ENCODE results near the gene CCDC33. TPM values are rescaled to one million over a fixed set of nuclear protein-coding genes. Genes with fewer than 3 reads are reported as not detected.

CCDC33 gene
- total RNA-seq, 2 donors from 2014 or later, result not detected

DNA sequence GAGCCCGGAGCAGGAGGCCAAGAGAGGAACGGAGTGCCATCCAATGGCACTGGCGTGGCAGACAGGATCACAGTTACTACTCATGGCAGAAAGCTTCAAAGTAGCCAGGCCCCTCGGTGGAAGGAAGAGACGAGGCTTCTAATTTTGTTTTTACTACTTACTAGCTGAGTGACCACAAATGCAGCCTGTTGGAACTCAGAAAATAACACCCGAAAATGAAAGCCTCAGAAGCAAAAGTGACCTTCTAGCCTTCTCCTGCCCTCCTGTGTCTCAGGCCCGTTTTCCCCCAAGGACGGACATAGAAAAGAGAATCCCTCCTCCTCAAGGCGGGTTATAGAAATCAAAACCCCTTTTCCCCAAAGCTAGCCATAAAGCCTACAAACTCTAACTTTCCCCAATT lies 23.6 kb upstream of the CCDC33 start:
- no peaks in the 10 kb centered on the region for H3K36me3 Mint-ChIP-seq (ENCODE audit: insufficient read depth in 2 of 2)
- DNase-seq (no peak), ATAC-seq (replicated peaks in 1 of 2) (no peak)
- H3K4me3 Mint-ChIP-seq, result no peak overlapping the region
- no peaks in the 10 kb centered on the region for H3K4me1 Mint-ChIP-seq (ENCODE audit: low read depth)
- no peak overlapping the region for H3K27ac Mint-ChIP-seq
- no peaks in the 10 kb centered on the region for H3K9me3 Mint-ChIP-seq
- H3K27me3 Mint-ChIP-seq (ENCODE audit: low read depth), result peaks cover 14% of the 10 kb centered on the region

DNA sequence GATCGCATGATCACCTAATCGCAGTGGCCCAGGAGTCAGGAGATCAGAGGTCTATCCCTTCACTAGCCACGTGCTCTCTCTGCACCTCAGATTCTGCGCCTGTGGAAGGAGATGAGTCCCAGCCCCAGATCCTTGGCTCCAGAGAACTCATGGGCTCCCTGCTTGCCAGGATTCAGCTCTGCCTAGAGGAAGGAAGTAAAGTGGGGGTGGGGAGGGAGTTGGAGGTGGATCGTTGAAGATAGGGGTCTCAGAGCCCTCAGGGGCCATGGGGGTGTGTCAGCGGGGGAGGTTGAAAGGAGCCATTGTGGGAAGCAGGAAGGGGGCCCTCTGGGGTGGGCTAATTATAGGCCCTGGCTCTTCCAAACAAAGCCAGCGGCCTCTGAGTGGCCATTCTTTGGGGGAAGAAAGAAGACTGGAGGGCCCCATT lies 22.3 kb upstream of the CCDC33 start:
- H3K27me3 Mint-ChIP-seq (ENCODE audit: low read depth), result peaks cover 4% of the 10 kb centered on the region
- ATAC-seq (replicated peaks in 1 of 2), result no peak
- H3K36me3 Mint-ChIP-seq (ENCODE audit: insufficient read depth in 2 of 2), result no peaks in the 10 kb centered on the region
- no peaks in the 10 kb centered on the region for H3K9me3 Mint-ChIP-seq
- no peaks in the 10 kb centered on the region for H3K4me1 Mint-ChIP-seq (ENCODE audit: low read depth)
- no peak overlapping the region for H3K27ac Mint-ChIP-seq
- no peak for DNase-seq
- no peak overlapping the region for H3K4me3 Mint-ChIP-seq

DNA sequence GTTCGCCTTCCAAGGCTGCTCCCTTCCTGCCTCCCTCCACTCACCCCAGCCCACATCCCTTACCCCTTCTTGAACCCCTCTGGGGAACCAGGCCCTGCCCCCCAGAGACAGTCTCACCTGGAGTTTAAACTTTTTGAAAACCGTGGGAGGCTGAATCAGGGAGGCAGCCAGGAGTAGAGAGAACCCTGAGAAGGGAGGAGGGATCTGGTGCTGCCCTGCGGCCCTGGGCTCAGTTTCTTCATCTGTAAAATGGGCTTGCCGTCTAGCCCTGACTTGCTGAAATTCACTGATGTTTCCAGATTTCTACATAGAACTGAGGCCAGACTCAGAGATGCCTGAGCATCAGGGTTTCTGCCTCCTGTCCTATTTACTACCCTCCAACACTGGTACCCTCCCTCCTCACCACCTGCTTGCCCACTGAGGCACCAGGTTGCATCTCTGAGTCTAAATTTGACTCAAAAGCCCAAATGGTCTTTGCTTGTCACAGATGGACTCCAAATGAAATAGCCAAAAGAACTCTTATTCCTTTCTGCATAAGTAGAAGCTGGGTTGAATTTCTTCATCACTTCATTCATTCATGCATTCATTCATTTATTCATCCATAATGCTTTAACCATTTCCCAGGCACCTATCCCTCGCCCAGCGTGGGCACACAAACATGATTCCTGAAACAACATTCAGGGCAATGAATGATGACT lies 21.7 kb upstream of the CCDC33 start:
- H3K9me3 Mint-ChIP-seq, result no peaks in the 10 kb centered on the region
- no peaks in the 10 kb centered on the region for H3K36me3 Mint-ChIP-seq (ENCODE audit: insufficient read depth in 2 of 2)
- no peak for DNase-seq
- peaks cover 3% of the 10 kb centered on the region for H3K27me3 Mint-ChIP-seq (ENCODE audit: low read depth)
- H3K27ac Mint-ChIP-seq, result no peak overlapping the region
- ATAC-seq (replicated peaks in 1 of 2), result no peak
- no peaks in the 10 kb centered on the region for H3K4me1 Mint-ChIP-seq (ENCODE audit: low read depth)
- H3K4me3 Mint-ChIP-seq, result no peak overlapping the region

DNA sequence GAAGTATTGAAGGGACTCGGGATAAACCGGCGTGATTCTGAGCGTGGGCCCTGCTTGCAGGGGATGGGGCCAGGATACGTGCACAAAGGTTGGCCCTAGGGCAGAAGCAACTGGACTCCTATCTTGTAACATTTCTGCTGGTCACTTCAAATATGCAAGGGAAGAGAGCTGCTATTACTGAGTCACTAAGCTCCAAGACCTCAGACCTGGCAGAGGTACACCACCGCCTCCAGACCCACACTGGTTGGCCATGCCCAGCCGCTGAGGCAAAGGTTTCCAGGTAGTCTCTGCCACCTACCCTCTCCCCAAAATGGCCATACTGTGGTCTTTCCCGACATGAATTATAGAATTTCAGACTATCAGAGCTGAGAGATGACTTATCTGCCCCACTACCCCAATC lies 20.2 kb upstream of the CCDC33 start:
- no peak for ATAC-seq (replicated peaks in 1 of 2)
- H3K36me3 Mint-ChIP-seq (ENCODE audit: insufficient read depth in 2 of 2), result no peaks in the 10 kb centered on the region
- H3K4me1 Mint-ChIP-seq (ENCODE audit: low read depth), result no peaks in the 10 kb centered on the region
- no peaks in the 10 kb centered on the region for H3K9me3 Mint-ChIP-seq
- peaks cover 16% of the 10 kb centered on the region for H3K27me3 Mint-ChIP-seq (ENCODE audit: low read depth)
- no peak for DNase-seq
- H3K4me3 Mint-ChIP-seq, result no peak overlapping the region
- H3K27ac Mint-ChIP-seq, result no peak overlapping the region

DNA sequence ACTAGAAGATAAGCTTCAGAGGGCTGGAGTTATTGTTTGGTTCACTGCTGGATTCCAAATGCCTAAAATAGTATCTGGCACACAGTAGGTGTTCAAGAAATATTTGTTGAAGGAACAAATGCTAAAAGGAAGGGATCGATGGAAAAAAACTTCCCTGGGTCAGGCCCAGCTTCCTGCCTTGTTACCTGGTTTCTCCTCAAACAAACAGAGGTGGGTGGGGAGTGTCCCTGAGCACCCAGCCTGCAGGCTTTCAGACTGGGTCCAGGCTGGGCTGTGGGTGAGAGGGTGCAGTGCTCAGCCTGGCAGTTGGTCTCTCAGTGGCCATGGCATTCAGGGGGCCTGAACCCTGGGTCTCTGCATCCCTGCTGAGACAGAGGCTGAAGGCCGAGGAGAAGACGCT lies 19.2 kb upstream of the CCDC33 start:
- ATAC-seq (replicated peaks in 1 of 2) (no peak), DNase-seq (no peak)
- no peaks in the 10 kb centered on the region for H3K36me3 Mint-ChIP-seq (ENCODE audit: insufficient read depth in 2 of 2)
- peaks cover 16% of the 10 kb centered on the region for H3K27me3 Mint-ChIP-seq (ENCODE audit: low read depth)
- H3K4me1 Mint-ChIP-seq (ENCODE audit: low read depth), result no peaks in the 10 kb centered on the region
- H3K27ac Mint-ChIP-seq, result no peak overlapping the region
- no peak overlapping the region for H3K4me3 Mint-ChIP-seq
- H3K9me3 Mint-ChIP-seq, result no peaks in the 10 kb centered on the region

DNA sequence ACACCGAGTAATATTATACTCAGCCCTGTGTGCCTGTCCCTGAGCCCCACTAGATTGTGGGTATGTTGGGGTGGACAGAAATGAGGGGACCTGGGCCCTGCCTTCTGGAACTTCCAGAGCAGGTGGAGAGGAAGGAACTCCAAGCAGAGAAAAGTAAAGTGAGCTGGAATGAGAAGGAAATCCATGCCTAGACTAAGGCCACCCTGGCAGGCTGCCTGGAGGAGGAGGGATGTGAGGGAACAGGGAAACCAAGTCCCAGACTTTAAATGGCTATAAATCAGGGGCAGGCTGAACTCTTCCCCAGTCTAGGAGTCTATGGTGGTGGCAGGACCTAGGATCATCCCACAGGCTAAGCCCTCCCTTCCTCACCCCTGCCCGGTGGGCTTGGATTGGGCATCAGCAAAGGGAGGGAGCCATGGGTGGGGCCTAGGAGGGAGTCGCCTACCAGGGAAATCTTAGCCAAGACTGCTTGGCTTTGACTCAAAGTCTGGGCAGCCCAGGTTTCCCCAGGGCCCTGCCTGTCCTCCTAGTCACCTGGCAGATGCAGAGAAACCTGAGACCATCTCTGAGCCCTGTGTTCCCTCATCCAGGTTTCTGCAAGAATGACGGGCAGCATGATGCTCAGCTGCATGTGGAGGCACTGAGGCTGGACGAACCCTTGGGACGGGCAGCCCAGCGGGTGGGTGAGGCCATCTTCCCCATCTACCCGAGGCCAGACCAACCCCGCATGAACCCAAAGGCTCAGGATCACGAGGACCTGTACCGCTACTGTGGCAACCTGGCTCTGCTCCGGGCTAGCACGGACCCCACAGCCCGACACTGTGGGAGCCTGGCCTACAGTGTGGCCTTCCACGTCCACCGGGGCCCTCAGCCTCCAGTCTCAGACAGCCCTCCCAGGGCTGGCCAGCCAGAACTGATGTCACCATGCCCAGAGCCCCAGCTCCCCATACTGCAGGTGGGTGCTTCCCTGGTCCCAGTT lies 17.9 kb upstream of the CCDC33 start:
- no peaks in the 10 kb centered on the region for H3K36me3 Mint-ChIP-seq (ENCODE audit: insufficient read depth in 2 of 2)
- ATAC-seq (replicated peaks in 1 of 2) (no peak), DNase-seq (no peak)
- peaks cover 21% of the 10 kb centered on the region for H3K27me3 Mint-ChIP-seq (ENCODE audit: low read depth)
- H3K27ac Mint-ChIP-seq, result no peak overlapping the region
- no peaks in the 10 kb centered on the region for H3K9me3 Mint-ChIP-seq
- no peaks in the 10 kb centered on the region for H3K4me1 Mint-ChIP-seq (ENCODE audit: low read depth)
- no peak overlapping the region for H3K4me3 Mint-ChIP-seq

DNA sequence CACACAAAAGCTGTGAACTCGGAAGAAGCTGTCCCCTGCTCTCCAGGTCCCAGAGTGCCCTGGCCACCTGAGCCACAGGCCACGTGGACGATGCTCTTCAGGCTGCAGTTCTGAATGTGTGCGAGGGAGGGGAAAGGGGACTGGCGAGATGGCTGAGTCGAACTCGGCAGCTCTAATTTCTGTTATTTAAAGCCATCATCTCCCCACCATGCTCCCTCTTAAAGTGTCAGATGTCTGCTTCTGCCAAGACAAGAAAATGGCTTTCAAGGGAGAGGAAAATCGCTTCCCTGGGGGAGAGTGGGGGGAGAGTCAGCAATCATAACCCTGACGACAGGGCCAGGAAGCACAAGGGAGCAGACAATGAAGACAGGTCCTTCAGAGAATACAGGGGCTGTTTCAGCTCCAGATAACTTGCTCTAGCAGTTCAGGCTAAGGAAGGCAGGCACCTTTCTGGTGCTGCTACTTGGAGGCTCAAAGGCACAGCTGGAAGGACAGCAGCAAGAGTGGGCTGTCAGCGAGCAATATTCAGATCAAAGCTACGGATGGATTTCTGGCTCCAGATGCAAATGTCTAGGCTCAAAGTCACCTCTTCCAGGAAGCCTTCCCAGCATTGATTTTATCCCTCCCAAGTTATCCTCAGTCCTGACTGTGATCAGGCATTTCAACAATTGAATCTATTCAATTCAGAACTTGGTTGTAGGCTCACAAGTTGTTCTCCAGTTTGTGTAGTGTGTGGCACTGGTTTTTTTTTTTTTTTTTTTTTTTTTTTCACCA lies 15.5 kb upstream of the CCDC33 start:
- ATAC-seq (replicated peaks in 1 of 2) (no peak), DNase-seq (no peak)
- Mint-ChIP-seq H3K27ac (no peak overlapping the region), H3K4me3 (no peak overlapping the region), H3K9me3 (no peaks in the 10 kb centered on the region), H3K4me1 (ENCODE audit: low read depth) (no peaks in the 10 kb centered on the region), H3K27me3 (ENCODE audit: low read depth) (peaks cover 36% of the 10 kb centered on the region), H3K36me3 (ENCODE audit: insufficient read depth in 2 of 2) (no peaks in the 10 kb centered on the region)

DNA sequence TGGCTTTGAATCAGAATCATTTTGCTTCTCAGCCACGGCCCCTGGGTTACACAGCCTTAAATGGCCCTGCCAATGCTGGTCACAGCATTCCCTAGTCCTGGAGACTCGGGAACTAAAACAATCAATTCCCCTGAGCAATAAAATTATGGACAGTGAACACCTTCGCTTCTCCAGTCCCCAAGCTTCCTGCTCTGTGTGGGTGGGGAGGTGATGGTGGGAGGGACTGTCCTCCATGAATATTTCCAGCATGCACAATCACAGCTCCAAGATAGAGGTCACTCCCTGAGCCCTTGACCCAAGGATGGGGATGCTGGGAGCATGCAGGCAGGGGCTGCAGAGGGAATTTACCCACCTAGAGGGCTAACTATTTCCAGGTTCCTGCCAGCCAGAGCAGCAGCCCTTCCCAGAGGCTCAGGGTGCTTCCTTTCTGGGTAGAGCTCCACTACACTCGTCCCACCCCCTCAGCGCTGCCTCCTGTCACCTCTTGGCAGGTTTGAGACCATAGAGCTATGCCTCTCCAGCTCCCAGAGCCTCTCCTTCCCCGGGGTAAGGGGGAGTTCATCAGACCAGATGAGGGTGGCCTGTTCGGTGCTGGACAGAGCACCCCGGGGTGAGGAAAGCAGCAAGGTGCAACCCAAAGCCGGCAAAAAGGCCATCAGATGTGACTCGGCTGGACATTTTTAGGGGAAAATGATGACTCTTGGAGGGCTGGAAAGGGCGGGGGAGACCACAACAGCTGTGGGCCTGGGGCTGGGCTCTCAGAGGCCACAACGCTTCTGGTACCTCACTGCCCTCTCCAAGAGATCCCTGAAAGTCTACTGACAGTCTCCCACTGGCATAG lies 14.5 kb upstream of the CCDC33 start:
- DNase-seq, result no peak
- no peak overlapping the region for H3K27ac Mint-ChIP-seq
- no peak overlapping the region for H3K4me3 Mint-ChIP-seq
- H3K27me3 Mint-ChIP-seq (ENCODE audit: low read depth), result peaks cover 36% of the 10 kb centered on the region
- no peaks in the 10 kb centered on the region for H3K4me1 Mint-ChIP-seq (ENCODE audit: low read depth)
- H3K36me3 Mint-ChIP-seq (ENCODE audit: insufficient read depth in 2 of 2), result no peaks in the 10 kb centered on the region
- no peaks in the 10 kb centered on the region for H3K9me3 Mint-ChIP-seq
- ATAC-seq (replicated peaks in 1 of 2), result no peak

DNA sequence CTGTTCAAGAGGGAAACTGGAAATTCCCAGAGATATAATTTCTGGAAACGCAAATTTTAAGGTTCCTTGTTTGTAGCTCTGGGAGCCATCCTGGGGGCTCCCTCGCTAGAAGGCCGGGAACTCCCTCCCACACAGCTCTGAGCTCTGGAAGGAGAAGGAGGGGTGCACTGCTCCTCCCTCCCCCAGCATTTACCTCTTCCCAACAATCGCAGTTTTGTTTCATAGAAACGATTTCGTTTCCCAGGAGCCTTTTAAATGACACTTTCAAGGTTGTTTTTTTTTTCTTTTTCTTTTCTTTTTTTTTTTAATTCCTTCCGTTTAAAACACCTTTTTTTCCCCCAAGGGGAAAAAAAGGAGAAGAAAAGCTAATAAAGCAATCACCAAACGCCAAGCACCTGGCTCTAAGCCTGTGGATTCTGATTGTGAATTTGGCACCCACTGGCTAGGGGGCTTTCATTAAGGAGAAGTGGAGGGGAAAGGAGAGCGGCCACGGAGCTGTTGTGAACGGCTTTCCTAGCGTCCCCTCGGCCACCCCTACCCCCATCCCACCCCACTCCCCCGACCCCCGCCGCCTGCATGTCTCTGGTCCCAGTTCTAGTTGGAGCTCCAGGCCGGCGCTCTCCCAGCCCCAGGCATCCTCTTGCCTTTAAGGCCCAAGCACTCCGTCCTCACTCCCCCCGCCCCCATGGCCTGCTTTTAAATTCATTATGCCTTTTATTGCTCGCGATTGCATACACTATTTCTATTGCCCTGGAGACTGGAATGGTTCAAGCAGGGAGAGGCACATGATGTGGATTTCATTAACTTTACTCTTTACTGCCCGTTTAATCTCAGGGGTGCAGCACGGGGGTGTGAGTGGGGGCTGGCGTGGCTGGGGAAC lies 13.6 kb upstream of the CCDC33 start:
- DNase-seq (no peak), ATAC-seq (replicated peaks in 1 of 2) (no peak)
- Mint-ChIP-seq H3K9me3 (no peaks in the 10 kb centered on the region), H3K27ac (no peak overlapping the region), H3K36me3 (ENCODE audit: insufficient read depth in 2 of 2) (no peaks in the 10 kb centered on the region), H3K4me1 (ENCODE audit: low read depth) (no peaks in the 10 kb centered on the region), H3K27me3 (ENCODE audit: low read depth) (peaks cover 36% of the 10 kb centered on the region), H3K4me3 (no peak overlapping the region)

DNA sequence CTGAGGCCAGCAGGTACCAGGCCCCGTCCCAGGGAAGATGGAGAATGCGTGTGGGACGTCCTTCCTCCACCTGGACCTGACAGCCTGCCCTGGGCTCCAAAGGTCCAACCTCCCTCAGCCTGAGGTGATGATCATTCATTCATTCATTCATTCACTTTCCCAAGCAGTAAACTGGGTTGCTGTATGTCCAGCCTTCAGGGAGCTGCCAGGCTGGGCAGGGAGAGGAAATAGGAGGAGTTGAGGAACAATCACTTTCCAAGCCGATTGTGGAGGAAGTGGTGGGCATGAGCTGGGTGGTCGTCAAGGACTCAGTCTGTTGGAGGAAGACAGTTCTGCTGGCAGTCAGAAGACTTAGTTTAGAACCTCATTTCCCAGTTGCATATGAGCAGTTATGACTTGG lies 10.2 kb upstream of the CCDC33 start:
- Mint-ChIP-seq H3K9me3 (no peaks in the 10 kb centered on the region), H3K4me1 (ENCODE audit: low read depth) (no peaks in the 10 kb centered on the region), H3K27me3 (ENCODE audit: low read depth) (peaks cover 28% of the 10 kb centered on the region), H3K4me3 (no peak overlapping the region), H3K36me3 (ENCODE audit: insufficient read depth in 2 of 2) (no peaks in the 10 kb centered on the region), H3K27ac (no peak overlapping the region)
- ATAC-seq (replicated peaks in 1 of 2), result no peak
- DNase-seq, result no peak

DNA sequence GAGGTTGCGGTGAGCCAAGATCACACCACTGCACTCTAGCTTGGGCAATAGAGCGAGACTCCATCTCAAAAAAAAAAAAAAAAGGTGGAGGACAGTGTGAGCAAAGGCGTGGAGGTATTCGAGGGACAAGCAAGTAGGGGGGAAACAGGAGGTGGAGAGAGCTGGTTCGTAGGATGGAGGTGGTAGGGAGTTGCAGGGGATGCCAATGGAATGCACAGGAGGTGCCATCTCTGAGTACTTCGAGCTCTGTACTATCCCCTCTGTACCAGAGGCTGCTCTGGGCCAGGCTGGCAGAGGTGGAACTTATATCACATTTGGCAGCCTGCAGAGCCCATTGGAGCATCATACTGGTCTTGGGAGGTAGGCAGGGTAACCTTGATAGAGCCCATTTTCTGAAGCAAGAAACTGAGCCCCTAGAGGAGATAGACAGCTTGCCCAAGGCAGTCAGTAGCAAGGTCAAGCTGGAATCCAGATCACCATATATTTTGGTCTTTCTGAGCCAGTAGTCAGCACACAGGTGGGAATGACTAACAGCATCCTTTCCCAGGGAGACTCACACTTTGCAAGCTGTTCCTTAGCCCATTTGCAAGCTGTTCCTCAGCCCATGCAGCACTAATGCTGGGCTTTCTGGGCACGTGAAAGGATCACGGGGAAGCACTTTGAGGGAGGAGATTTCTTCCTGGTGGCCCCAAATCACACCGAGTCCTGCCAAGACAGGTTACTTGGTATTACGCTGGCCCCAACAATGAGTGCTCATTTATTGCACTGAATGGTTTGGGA lies 9.2 kb upstream of the CCDC33 start:
- Mint-ChIP-seq H3K36me3 (ENCODE audit: insufficient read depth in 2 of 2) (no peaks in the 10 kb centered on the region), H3K4me3 (no peak overlapping the region), H3K27ac (no peak overlapping the region), H3K9me3 (no peaks in the 10 kb centered on the region), H3K4me1 (ENCODE audit: low read depth) (no peaks in the 10 kb centered on the region), H3K27me3 (ENCODE audit: low read depth) (peaks cover 28% of the 10 kb centered on the region)
- ATAC-seq (replicated peaks in 1 of 2) (no peak), DNase-seq (no peak)
